Lung (tissue), 12 donors: ENCODE measurements around the gene CCDC9B. TPM values are rescaled to one million over a fixed set of nuclear protein-coding genes. Genes with fewer than 3 reads are reported as not detected.
A peak's percentile ranks its signal among the peaks of the same experiment; 100 is the strongest.

ENCODE experiments used
- ATAC-seq: fragments of 200-7000 bp; cut with Tn5 transposase; one replicate; pipeline ENCODE4 v1.9.1; 2020; ENCODE audit warnings: moderate number of reproducible peaks; ENCODE audit not compliant: insufficient read depth, low FRiP score
- DNase-seq, 3 donors: peaks; one replicate each; pipeline ENCODE4 v3.0.0-alpha.2; 2013 to 2017
- H3K27ac ChIP-seq, 2 donors: one replicate each; pipeline ENCODE4 v1.5.1; 2013; ENCODE audit warnings: mild to moderate bottlenecking in 2 of 2, moderate library complexity in 2 of 2, control low read depth in 1 of 2, inconsistent platforms in 1 of 2, low read depth in 1 of 2, low read length in 1 of 2
- H3K27me3 ChIP-seq, 3 donors: one replicate each; pipeline ENCODE4 v1.5.1; 2013; ENCODE audit warnings: low read length in 2 of 3; ENCODE audit not compliant: control insufficient read depth in 3 of 3, insufficient read depth in 3 of 3
- H3K36me3 ChIP-seq, 4 donors: one replicate each; pipeline ENCODE4 v1.5.1; 2013; ENCODE audit warnings: low read length in 4 of 4, mild to moderate bottlenecking in 1 of 4, moderate library complexity in 1 of 4; ENCODE audit not compliant: control insufficient read depth in 4 of 4, insufficient read depth in 4 of 4
- H3K4me1 ChIP-seq, 5 donors: one replicate each; pipeline ENCODE4 v1.5.1; 2013; ENCODE audit warnings: low read length in 5 of 5, mild to moderate bottlenecking in 2 of 5, moderate library complexity in 1 of 5; ENCODE audit not compliant: control insufficient read depth in 5 of 5, insufficient read depth in 5 of 5
- H3K4me3 ChIP-seq: one replicate; pipeline ENCODE4 v1.5.1; 2013; ENCODE audit warnings: mild to moderate bottlenecking, control low read depth, moderate library complexity
- H3K9ac ChIP-seq, 2 donors: one replicate each; pipeline ENCODE4 v1.5.1; 2013; ENCODE audit warnings: low read length in 2 of 2, control low read depth in 1 of 2; ENCODE audit not compliant: insufficient read depth in 1 of 2
- H3K9me3 ChIP-seq, 4 donors: one replicate each; pipeline ENCODE4 v1.5.1; 2013; ENCODE audit warnings: low read length in 3 of 4, mild to moderate bottlenecking in 1 of 4, moderate library complexity in 1 of 4; ENCODE audit not compliant: control insufficient read depth in 4 of 4, insufficient read depth in 3 of 4
- WGBS, 2 donors: extraction: QIAGEN DNeasy Blood & Tissue Kit; methylation state at CpG; one replicate each; pipeline ENCODE4 v1.1.7; 2013; 5-methylcytosine and 5-hydroxymethylcytosine counted together
- polyA plus RNA-seq, 2 donors: library from polyadenylated mRNA; stranded (reverse); fragments of 200-250 nt; gene quantifications; one replicate each; pipeline ENCODE4 v1.2.1, GENCODE V29; 2013
- total RNA-seq, 2 donors: library from RNA; depleted of rRNA in 1 of 2; stranded (reverse); fragments of >200 nt in 1 of 2; gene quantifications; one replicate each; pipeline ENCODE4 v1.2.1, GENCODE V29; 2014 to 2021
- TF ChIP-seq, protein P1 (sequence below): IDR thresholded peaks from 2 replicates; pipeline ENCODE4 v1.5.1; 2012; ENCODE audit warnings: mild to moderate bottlenecking; ENCODE audit errors: control extremely low read depth, extremely low read depth
- donor health status: control.
- donor health status: control.
- donor health status: Bipolar disorder and iron deficiency.
- donor health status: healthy.
- donor health status: DM: yes; HTN: yes; CAD: no.

Gene CCDC9B
- total and polyA plus RNA-seq, 4 donors: 4.4 to 42.1 (median 14.9) TPM

DNA sequence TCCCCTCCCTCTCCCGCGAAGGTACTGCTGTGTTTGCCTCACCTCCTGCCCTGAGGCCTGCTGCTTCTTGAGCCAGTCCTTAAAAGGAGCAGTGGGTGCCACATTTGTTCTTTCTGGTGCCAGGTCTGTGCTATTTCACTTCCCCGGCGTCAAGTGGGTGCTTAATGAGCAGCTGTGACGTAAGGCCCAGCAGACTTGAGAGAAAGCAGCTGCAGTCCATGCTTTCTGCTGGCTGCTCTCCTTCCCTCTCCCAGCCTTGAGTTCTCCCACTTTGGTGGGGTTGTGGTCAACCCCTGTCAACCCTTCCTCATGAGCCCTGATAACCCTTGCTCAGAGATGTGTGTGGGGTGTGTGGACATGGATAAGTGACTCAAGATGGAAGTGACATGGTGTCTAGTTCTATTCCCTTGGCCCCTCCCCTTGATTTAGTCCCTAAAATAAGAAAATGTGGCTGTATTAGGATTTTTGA is 10.3 kb downstream of the CCDC9B start:
- Histone ChIP-seq H3K9ac (peak overlapping the region in 1 of 2 donors; percentile 24), H3K27me3 (no peaks in the 10 kb centered on the region), H3K27ac (peak overlapping the region; percentile 64 to 76), H3K4me3 (no peak overlapping the region), H3K9me3 (no peaks in the 10 kb centered on the region), H3K36me3 (peaks cover 0 to 5% (median 2%) of the 10 kb centered on the region in 4 donors), H3K4me1 (peaks cover 25 to 52% (median 41%) of the 10 kb centered on the region in 5 donors)
- 47% methylated on average over 5 of the region's 5 CpGs for WGBS, 2 donors
- ATAC-seq: peak; percentile 71
- TF ChIP-seq, protein P1, sequence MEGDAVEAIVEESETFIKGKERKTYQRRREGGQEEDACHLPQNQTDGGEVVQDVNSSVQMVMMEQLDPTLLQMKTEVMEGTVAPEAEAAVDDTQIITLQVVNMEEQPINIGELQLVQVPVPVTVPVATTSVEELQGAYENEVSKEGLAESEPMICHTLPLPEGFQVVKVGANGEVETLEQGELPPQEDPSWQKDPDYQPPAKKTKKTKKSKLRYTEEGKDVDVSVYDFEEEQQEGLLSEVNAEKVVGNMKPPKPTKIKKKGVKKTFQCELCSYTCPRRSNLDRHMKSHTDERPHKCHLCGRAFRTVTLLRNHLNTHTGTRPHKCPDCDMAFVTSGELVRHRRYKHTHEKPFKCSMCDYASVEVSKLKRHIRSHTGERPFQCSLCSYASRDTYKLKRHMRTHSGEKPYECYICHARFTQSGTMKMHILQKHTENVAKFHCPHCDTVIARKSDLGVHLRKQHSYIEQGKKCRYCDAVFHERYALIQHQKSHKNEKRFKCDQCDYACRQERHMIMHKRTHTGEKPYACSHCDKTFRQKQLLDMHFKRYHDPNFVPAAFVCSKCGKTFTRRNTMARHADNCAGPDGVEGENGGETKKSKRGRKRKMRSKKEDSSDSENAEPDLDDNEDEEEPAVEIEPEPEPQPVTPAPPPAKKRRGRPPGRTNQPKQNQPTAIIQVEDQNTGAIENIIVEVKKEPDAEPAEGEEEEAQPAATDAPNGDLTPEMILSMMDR: no peak
- DNase-seq: peak; percentile 82 to 92 (median 88)

DNA sequence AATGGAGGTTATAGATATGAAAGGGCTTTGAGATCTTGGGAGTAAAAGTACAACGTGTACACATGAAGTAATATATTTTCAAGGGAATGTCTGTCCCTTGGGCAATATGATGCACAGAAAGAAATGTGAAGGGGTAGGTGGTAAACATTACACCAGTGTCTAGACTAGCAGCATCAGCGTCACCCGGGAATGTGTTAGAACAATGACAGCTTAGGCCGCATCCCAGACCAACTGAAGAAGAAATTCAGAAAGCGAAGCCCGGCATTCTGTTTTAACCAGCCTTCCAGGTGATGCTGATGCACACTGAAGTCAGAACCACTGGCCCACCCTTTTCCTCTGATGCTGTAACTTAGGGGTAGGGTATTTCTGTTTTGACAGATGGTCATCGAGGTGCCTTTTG is 10.9 kb downstream of the CCDC9B start:
- Histone ChIP-seq H3K27ac (peak overlapping the region; percentile 64 to 68), H3K9ac (peak overlapping the region in 1 of 2 donors; percentile 24), H3K9me3 (no peaks in the 10 kb centered on the region), H3K4me3 (no peak overlapping the region), H3K27me3 (no peaks in the 10 kb centered on the region), H3K36me3 (peaks cover 0 to 5% (median 0%) of the 10 kb centered on the region in 4 donors), H3K4me1 (peaks cover 30 to 53% (median 35%) of the 10 kb centered on the region in 5 donors)
- DNase-seq (no peak), ATAC-seq (no peak)
- TF ChIP-seq, protein P1: no peak
- 80 to 92% methylated on average over 7 of the region's 7 CpGs for WGBS, 2 donors

DNA sequence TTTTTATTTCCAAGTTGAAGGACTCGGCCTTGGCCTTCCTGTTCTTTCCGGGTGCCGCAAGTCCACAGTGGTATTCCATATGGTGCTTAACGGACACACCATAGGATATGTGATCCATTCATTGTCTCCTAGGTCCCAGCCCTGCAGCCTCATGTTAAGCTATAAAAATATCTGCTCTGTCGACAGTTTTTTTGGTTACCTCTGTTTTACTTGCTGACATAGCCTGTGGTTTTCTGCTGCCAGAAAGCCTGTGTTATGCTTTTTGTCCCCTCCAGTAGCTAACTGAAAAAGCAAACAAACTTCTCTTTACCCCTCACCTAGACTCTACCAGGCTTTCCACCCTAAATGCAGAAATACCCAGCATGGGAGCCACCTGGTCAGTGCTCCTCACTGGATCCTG is 12.0 kb downstream of the CCDC9B start:
- Histone ChIP-seq H3K4me1 (peaks cover 26 to 44% (median 31%) of the 10 kb centered on the region in 5 donors), H3K36me3 (peaks cover 0 to 5% (median 0%) of the 10 kb centered on the region in 4 donors), H3K27ac (no peak overlapping the region), H3K27me3 (no peaks in the 10 kb centered on the region), H3K4me3 (no peak overlapping the region), H3K9ac (no peak overlapping the region), H3K9me3 (no peaks in the 10 kb centered on the region)
- DNase-seq (no peak), ATAC-seq (no peak)
- TF ChIP-seq, protein P1: no peak
- whole genome bisulfite sequencing, 2 donors: 68 to 85% methylated on average over 5 of the region's 5 CpGs

DNA sequence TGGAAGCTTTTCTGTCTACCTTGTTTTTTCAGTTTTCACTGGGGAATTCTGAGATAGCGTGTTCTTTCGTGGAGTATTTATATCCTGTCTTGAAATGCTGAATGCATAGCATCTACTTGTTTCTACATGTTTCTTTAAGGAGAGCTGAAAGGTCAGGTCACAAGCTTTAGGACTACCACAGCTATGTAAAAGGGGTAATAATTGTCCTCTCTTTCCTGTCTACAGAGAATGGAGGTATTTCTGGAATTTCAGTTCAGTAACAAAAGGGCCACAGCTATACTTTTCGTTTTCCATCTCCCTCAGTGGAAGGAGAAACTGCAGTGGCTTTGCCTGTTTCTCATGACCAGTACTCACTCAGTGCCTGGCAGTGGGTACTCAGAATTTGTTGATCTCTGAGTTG is 12.6 kb downstream of the CCDC9B start:
- Histone ChIP-seq H3K27me3 (no peaks in the 10 kb centered on the region), H3K9ac (no peak overlapping the region), H3K4me1 (peaks cover 24 to 40% (median 31%) of the 10 kb centered on the region in 5 donors), H3K4me3 (no peak overlapping the region), H3K36me3 (peaks cover 0 to 5% (median 0%) of the 10 kb centered on the region in 4 donors), H3K27ac (no peak overlapping the region), H3K9me3 (no peaks in the 10 kb centered on the region)
- ATAC-seq (no peak), DNase-seq (no peak)
- TF ChIP-seq, protein P1: no peak
- WGBS, 2 donors: 61 to 68% methylated on average over 3 of the region's 3 CpGs
